GM12878 (cell line): Measurements from ENCODE around the gene RECQL5.
"Not testable (repeated sequence)": the region's sequence is repeated elsewhere in the genome, so short reads cannot be mapped to it uniquely, and the experiment has no call there.

Experiments
- CTCF ChIP-seq, 3 experiments: IDR thresholded peaks in 2 of 3; conservative IDR thresholded peaks in 1 of 3; 2 replicates each; pipeline ENCODE4 v1.5.1; 2011; ENCODE audit warnings: low read depth in 3 of 3, low read length in 3 of 3, mild to moderate bottlenecking in 3 of 3, control low read depth in 2 of 3, moderate library complexity in 2 of 3, inconsistent platforms in 1 of 3, mixed read lengths in 1 of 3; ENCODE audit not compliant: control insufficient read depth in 2 of 3, insufficient read depth in 1 of 3; ENCODE audit errors: extremely low read depth in 1 of 3
- JUND ChIP-seq: IDR thresholded peaks from 2 replicates; pipeline ENCODE4 v1.6.1; 2012; ENCODE audit warnings: low read depth, mild to moderate bottlenecking, low read length, improper control_type of control experiment, moderate library complexity
- MAX ChIP-seq: IDR thresholded peaks from 2 replicates; pipeline ENCODE4 v1.6.1; 2012; ENCODE audit warnings: low read depth, low read length, improper control_type of control experiment
- MYC ChIP-seq: IDR thresholded peaks from 2 replicates; pipeline ENCODE4 v1.6.1; 2011; ENCODE audit warnings: mild to moderate bottlenecking, low read length, moderate library complexity, inconsistent platforms; ENCODE audit not compliant: insufficient read depth, insufficient replicate concordance, insufficient read length, severe bottlenecking
- POLR2A ChIP-seq: IDR thresholded peaks from 2 replicates; pipeline ENCODE4 v1.6.1; 2011; ENCODE audit warnings: low read depth, mild to moderate bottlenecking, low read length
- RB1 ChIP-seq: fragments of 450-650 bp; formaldehyde crosslinking; IDR thresholded peaks from 2 replicates; pipeline ENCODE4 v1.6.1; 2017; ENCODE audit warnings: mild to moderate bottlenecking, borderline replicate concordance
- REST ChIP-seq: IDR thresholded peaks from 2 replicates; pipeline ENCODE4 v1.6.1; 2012; ENCODE audit warnings: mild to moderate bottlenecking, low read depth, low read length
- STAT3 ChIP-seq: IDR thresholded peaks from 2 replicates; pipeline ENCODE4 v1.6.1; 2011; ENCODE audit warnings: low read depth, low read length, improper control_type of control experiment

GRCh38 chr17:75583197-75583596 lies 83.8 kb downstream of the RECQL5 start:
- not testable (repeated sequence) for TF ChIP-seq CTCF (IDR thresholded peaks at IDR 0.05 in 2 of 3, conservative IDR thresholded peaks at IDR 0.05 in 1 of 3; ENCODE audit: control insufficient read depth in 2 of 3, extremely low read depth in 1 of 3, insufficient read depth in 1 of 3, low read depth in 3 of 3, low read length in 3 of 3); RB1; JUND; REST; POLR2A; MAX; MYC; STAT3
